GM12878 (cell line): ENCODE results near the gene BAG3. TPM values are rescaled to one million over a fixed set of nuclear protein-coding genes. Genes with fewer than 3 reads are reported as not detected.

Source experiments
- ATAC-seq: fragments of 200-7000 bp; cut with Tn5 transposase; 3 replicates; pipeline ENCODE4 v1.9.1; 2020; ENCODE audit warnings: mild to moderate bottlenecking, moderate library complexity
- BruUV-seq: library from RNA; stranded (reverse); fragments of 400-500 nt; replicated peaks from 2 replicates; lab custom pipeline; 2021; lab: Mats Ljungman, UMichigan
- CTCF ChIA-PET: fragments of 300-600 bp; sonication (Branson Sonifier 250); formaldehyde crosslinking; extraction: SDS; loops from one replicate; lab custom pipeline; 2021; ENCODE audit warnings: inconsistent platforms; lab: Yijun Ruan, JAX
- POLR2A ChIA-PET: fragments of 350-600 bp; formaldehyde crosslinking; extraction: SDS; loops from one replicate; lab custom pipeline; 2021; ENCODE audit warnings: inconsistent platforms; lab: Charles Lee
- RAD21 ChIA-PET: fragments of 300-600 bp; sonication (Branson Sonifier 250); formaldehyde crosslinking; loops from one replicate; lab custom pipeline; 2023; ENCODE audit warnings: antibody characterized with exemption; ENCODE audit not compliant: unreplicated experiment; lab: Charles Lee
- SMC1A ChIA-PET: fragments of 300-600 bp; sonication (Branson Sonifier 250); formaldehyde crosslinking; loops from one replicate; lab custom pipeline; 2023; ENCODE audit not compliant: unreplicated experiment, uncharacterized antibody; lab: Charles Lee
- DNase-seq: peaks from one replicate; pipeline ENCODE4 v3.0.0-alpha.2; 2011; ENCODE audit warnings: low read depth, low spot score
- FAIRE-seq: peaks from 3 replicates; lab custom pipeline; 2011; peaks lifted over from hg19 to GRCh38; lab: Jason Lieb, UNC
- H2AFZ ChIP-seq: 2 replicates; pipeline ENCODE4 v1.6.0; 2011; ENCODE audit warnings: low read depth, low read length, control low read depth; ENCODE audit not compliant: control insufficient read depth
- H3K27ac ChIP-seq: 2 replicates; pipeline ENCODE4 v1.5.1; 2011; ENCODE audit warnings: control low read depth; ENCODE audit not compliant: control insufficient read depth, insufficient read depth
- H3K27me3 ChIP-seq, 2 experiments: replicated peaks in 1 of 2; 2 replicates each; pipeline versions ENCODE4 v1.6.0 to v1.6.1; 2011; ENCODE audit warnings: low read length in 1 of 2; ENCODE audit not compliant: control insufficient read depth in 2 of 2, insufficient read depth in 2 of 2
- H3K36me3 ChIP-seq, 2 experiments: 2 replicates each; pipeline ENCODE4 v1.5.1; 2011; ENCODE audit warnings: low read length in 1 of 2; ENCODE audit not compliant: control insufficient read depth in 2 of 2, insufficient read depth in 2 of 2
- H3K4me1 ChIP-seq: 2 replicates; pipeline ENCODE4 v1.6.1; 2011; ENCODE audit warnings: mild to moderate bottlenecking, low read length, moderate library complexity, mixed read lengths; ENCODE audit not compliant: control insufficient read depth, insufficient read depth
- H3K4me2 ChIP-seq: 2 replicates; pipeline ENCODE4 v1.6.0; 2011; ENCODE audit warnings: control low read depth; ENCODE audit not compliant: control insufficient read depth, insufficient read depth
- H3K4me3 ChIP-seq: fragments of 200-600 bp; sonication (generic); 2 replicates; pipeline ENCODE4 v1.5.1; 2016
- H3K79me2 ChIP-seq: 2 replicates; pipeline ENCODE4 v1.6.0; 2011; ENCODE audit warnings: low read length; ENCODE audit not compliant: control insufficient read depth, insufficient read depth
- H3K9ac ChIP-seq: 2 replicates; pipeline ENCODE4 v1.8.0; 2011; ENCODE audit warnings: low read length, control low read depth, mixed read lengths; ENCODE audit not compliant: control insufficient read depth, insufficient read depth
- H3K9me3 ChIP-seq: replicated peaks from 3 replicates; pipeline ENCODE4 v1.5.1; 2011; ENCODE audit warnings: mild to moderate bottlenecking, low read length; ENCODE audit not compliant: control insufficient read depth, insufficient read depth
- H4K20me1 ChIP-seq: 2 replicates; pipeline ENCODE4 v1.6.0; 2011; ENCODE audit not compliant: control insufficient read depth, insufficient read depth
- FOXK2 ChIP-seq: fragments of 450-650 bp; IDR thresholded peaks from 2 replicates; pipeline ENCODE4 v1.6.1; 2017; ENCODE audit warnings: mild to moderate bottlenecking, moderate library complexity
- IKZF1 ChIP-seq: fragments of 450-650 bp; conservative IDR thresholded peaks from 2 replicates; pipeline ENCODE4 v1.6.1; 2017; ENCODE audit warnings: antibody characterized with exemption, mild to moderate bottlenecking
- MEF2A ChIP-seq: IDR thresholded peaks from 2 replicates; pipeline ENCODE4 v1.6.1; 2011; ENCODE audit warnings: low read depth, mild to moderate bottlenecking, low read length, moderate library complexity; ENCODE audit not compliant: insufficient read depth
- NBN ChIP-seq: fragments of 450-650 bp; IDR thresholded peaks from 2 replicates; pipeline ENCODE4 v1.6.1; 2016
- NFXL1 ChIP-seq: fragments of 450-650 bp; IDR thresholded peaks from 2 replicates; pipeline ENCODE4 v1.6.1; 2017; ENCODE audit warnings: antibody characterized with exemption, mild to moderate bottlenecking, borderline replicate concordance
- SPI1 ChIP-seq: IDR thresholded peaks from 2 replicates; pipeline ENCODE4 v1.6.1; 2011; ENCODE audit warnings: low read depth, mild to moderate bottlenecking, low read length, moderate library complexity, borderline replicate concordance; ENCODE audit not compliant: insufficient read depth
- WGBS: methylation state at CpG from one replicate; pipeline ENCODE4 v1.1.6; 2016; ENCODE audit warnings: low lambda C conversion rate; ENCODE audit not compliant: insufficient replicate concordance, insufficient coverage; ENCODE audit errors: missing lambda C conversion rate; 5-methylcytosine and 5-hydroxymethylcytosine counted together
- in situ Hi-C: fragments of 300-500 bp; cut with MboI; formaldehyde crosslinking; loops from 9 replicates; pipeline ENCODE4 v1.14.3; 2018; ENCODE audit warnings: mixed read lengths
- intact Hi-C: fragments of 100-400 bp; cut with micrococcal nuclease; formaldehyde crosslinking; loops from one replicate; pipeline ENCODE4 v1.14.2; 2022; ENCODE audit not compliant: unreplicated experiment
- polyA plus RNA-seq, 11 experiments: library from polyadenylated mRNA; depleted of rRNA in 4 of 11; unstranded in 6 of 11; stranded (reverse) in 5 of 11; fragments of >200 nt; fragmentation: Nextera tagmentation in 4 of 11; fragmentation: Illumina TruSeq in 1 of 11; extraction: Ambion mirVana in 4 of 11; extraction: Trizol in 1 of 11; gene quantifications; 1 replicate in 1 of 11; 2 replicates in 10 of 11; pipeline versions ENCODE4 v1.2.1 to v1.2.3, GENCODE V29; 2011 to 2016; ENCODE audit warnings: inconsistent platforms in 2 of 11, missing spikeins in 2 of 11, low read depth in 1 of 11
- total RNA-seq, 4 experiments: library from RNA; depleted of rRNA in 3 of 4; stranded (reverse); fragments of >200 nt in 3 of 4; fragmentation: Illumina TruSeq in 1 of 4; extraction: Trizol in 1 of 4; gene quantifications; 2 replicates each; pipeline versions ENCODE4 v1.2.1 to v1.2.3, GENCODE V29; 2013 to 2021

BAG3 gene
- total and polyA plus RNA-seq, 10 of the 15 experiments (the other 5 are each of a cell fraction or from before 2014, with no cell fraction given) = 0.71 to 14.1 (median 4.3) TPM

DNA sequence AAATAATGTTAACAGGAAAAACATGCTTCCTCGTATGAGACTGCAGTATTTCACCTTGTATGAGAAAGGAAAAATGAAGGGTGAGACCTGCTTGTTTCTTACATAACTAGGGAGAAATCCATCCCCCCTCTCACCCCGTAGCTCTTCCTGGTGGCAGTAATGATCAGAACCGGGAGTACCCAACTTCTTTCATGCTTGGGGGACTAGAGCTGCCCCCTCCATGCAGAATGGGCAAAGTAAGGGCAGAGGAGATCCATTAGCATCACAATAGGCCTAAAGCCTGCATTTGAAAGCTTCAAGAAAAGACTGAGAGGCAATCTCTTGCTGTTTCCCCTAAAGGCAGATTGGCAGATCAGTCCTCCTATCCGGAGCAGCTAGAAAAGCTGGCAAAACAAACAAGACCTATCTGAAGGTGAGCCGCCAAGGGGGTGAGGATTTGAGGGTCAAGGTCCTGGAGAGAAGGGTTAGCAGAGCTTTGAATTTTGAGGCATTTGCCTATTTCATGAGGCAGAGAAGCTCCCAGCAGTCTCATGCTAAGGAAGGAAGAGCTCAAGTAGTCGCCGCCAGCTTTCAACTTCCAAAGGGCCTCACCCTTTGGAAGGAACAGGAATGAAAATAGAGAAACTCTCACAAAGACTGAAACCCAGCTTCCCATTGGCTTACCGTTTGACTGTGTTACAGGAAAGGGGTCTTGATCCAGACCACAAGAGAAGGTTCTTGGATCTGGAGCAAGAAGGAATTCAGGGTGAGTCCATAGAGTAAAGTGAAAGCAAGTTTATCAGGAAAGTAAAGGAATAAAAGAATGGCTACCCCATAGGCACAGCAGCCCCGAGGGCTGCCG is 36.2 kb downstream of the BAG3 start:
- no peaks in the 10 kb centered on the region for H3K27me3 ChIP-seq
- intact Hi-C loops = loop anchor here (2.0 to 5.0 kb wide), 2 partner anchors 17 to 230 kb away; no protein-coding TSS in a partner anchor
- no peak overlapping the region for H3K4me2 ChIP-seq
- BruUV-seq = TSS peak; percentile 70
- in situ Hi-C loops = loop anchor here (10.0 kb wide), 1 partner anchor 647 kb away; no protein-coding TSS in a partner anchor
- H4K20me1 ChIP-seq = no peaks in the 10 kb centered on the region
- no peak overlapping the region for H3K27ac ChIP-seq
- FAIRE-seq (no peak), ATAC-seq (no peak), DNase-seq (no peak)
- RAD21 ChIA-PET = interaction anchor here (0.7 to 7.3 kb wide), 35 partner anchors 11 to 650 kb away, joined by 3 to 144 read pairs (median 4); partner anchors contain the start of genes BAG3, INPP5F and MCMBP
- POLR2A ChIA-PET = interaction anchor here (0.8 to 3.0 kb wide), 10 partner anchors 14 to 234 kb away, joined by 3 to 19 read pairs (median 5); partner anchors contain the start of gene INPP5F
- SMC1A ChIA-PET = interaction anchor here (0.6 to 10.6 kb wide), 60 partner anchors 8 to 650 kb away, joined by 3 to 211 read pairs (median 6); partner anchors contain the start of genes BAG3, INPP5F and MCMBP
- H3K9ac ChIP-seq = no peak overlapping the region
- no peaks in the 10 kb centered on the region for H3K9me3 ChIP-seq
- no peak overlapping the region; the same call in 1 of the 2 replicates for H2AFZ ChIP-seq
- WGBS = 54% methylated on average over 10 of the region's 10 CpGs
- CTCF ChIA-PET = interaction anchor here (0.6 to 9.4 kb wide), 62 partner anchors 7 to 650 kb away, joined by 3 to 276 read pairs (median 7); partner anchors contain the start of genes INPP5F, MCMBP and RGS10
- no peaks in the 10 kb centered on the region for H3K79me2 ChIP-seq
- H3K36me3 ChIP-seq = no peaks in the 10 kb centered on the region
- H3K4me1 ChIP-seq = no peaks in the 10 kb centered on the region
- no peak overlapping the region for H3K4me3 ChIP-seq
- TF ChIP-seq NFXL1 = no peak
- TF ChIP-seq IKZF1 = 0 out of 2 replicates have a peak, but pooled peaks have one; percentile 22
- TF ChIP-seq FOXK2 = no peak
- TF ChIP-seq MEF2A = no peak
- TF ChIP-seq NBN = 0 out of 2 replicates have a peak, but pooled peaks have one; percentile 0
- no peak for TF ChIP-seq SPI1
